ENCODE measurements around the gene FNDC8. TPM values are rescaled to one million over a fixed set of nuclear protein-coding genes. Genes with fewer than 3 reads are reported as not detected.
"Not testable (repeated sequence)": the region's sequence is repeated elsewhere in the genome, so short reads cannot be mapped to it uniquely, and the experiment has no call there.

Gene FNDC8
- total RNA-seq, 2 experiments from 2014 or later, result not detected

DNA sequence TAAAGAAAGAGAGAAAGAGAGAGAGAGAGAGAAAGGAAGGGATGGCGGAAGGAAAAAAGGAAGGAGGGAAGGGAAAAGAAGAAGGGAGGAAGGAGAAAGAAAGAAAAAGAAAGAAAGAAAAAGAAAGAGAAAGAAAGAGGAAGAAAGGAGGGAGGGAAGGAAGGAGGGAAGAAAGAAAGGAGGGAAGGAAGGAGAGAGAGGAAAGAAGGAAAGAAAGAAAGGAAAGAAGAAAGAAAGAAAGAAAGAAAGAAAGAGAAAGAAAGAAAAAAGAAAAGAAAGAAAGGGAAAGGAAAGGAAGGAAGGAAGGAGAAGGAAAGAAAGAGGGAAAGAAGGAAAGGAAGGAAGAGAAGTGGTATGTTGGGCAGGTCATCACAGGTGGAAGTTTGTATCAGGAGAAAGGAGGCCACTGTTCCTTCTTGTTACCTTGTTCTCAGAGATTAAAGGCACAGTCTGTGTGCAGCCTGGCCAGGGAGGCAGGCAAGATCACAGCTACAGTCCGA lies 53.5 kb downstream of the FNDC8 start:
- Mint-ChIP-seq H3K9me3 (peaks cover 3% of the 10 kb centered on the region), H3K4me1 (ENCODE audit: low read depth) (peaks cover 45% of the 10 kb centered on the region), H3K4me3 (no peak overlapping the region), H3K27me3 (no peaks in the 10 kb centered on the region), H3K36me3 (peaks cover 2% of the 10 kb centered on the region), H3K27ac (no peak overlapping the region)
- ChIA-PET POLR2A (no interaction called here), CTCF (interaction anchor here (0.6 to 0.7 kb wide), 2 partner anchors 9 to 55 kb away, joined by 3 read pairs; no protein-coding TSS in a partner anchor)
- DNase-seq, result no peak
- intact Hi-C loops (cut with micrococcal nuclease), result loop anchor here (5.0 kb wide), 1 partner anchor 137 kb away; no protein-coding TSS in a partner anchor

GRCh38 chr17:35175638-35176415 lies 54.4 kb downstream of the FNDC8 start:
- intact Hi-C loops (cut with micrococcal nuclease), result loop anchor here (2.0 kb wide), 1 partner anchor 37 kb away; no protein-coding TSS in a partner anchor
- Mint-ChIP-seq H3K36me3 (peaks cover 2% of the 10 kb centered on the region), H3K27me3 (no peaks in the 10 kb centered on the region), H3K9me3 (peaks cover 3% of the 10 kb centered on the region), H3K27ac (no peak overlapping the region), H3K4me3 (no peak overlapping the region), H3K4me1 (ENCODE audit: low read depth) (peaks cover 45% of the 10 kb centered on the region)
- no peak for DNase-seq
- POLR2A ChIA-PET, result no interaction called here
- CTCF ChIA-PET, result interaction anchor here (0.7 to 1.5 kb wide), 2 partner anchors 10 to 136 kb away, joined by 3 to 4 read pairs; no protein-coding TSS in a partner anchor

DNA sequence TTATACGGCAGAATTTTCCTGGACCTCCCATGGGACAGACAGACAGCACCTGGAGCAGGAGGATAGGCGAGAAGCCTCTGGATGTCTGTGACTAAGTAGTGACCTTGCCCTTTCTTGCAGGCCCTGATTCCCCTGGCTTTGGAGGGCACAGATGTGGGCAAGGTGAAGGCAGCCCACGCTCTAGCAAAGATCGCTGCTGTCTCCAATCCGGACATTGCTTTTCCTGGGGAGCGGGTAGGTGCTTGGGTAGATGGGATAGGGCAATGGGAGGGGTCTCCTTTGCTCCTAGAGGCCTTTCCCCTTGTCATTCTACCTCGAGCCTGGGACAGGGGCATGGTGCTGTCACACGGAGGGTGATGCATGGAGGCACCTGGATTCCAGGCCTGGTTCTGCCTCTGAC lies 55.5 kb downstream of the FNDC8 start:
- ChIA-PET CTCF (interaction anchor here (1.5 kb wide), 1 partner anchor 135 kb away, joined by 4 read pairs; no protein-coding TSS in a partner anchor), POLR2A (no interaction called here)
- H3K36me3 Mint-ChIP-seq, result peaks cover 2% of the 10 kb centered on the region
- intact Hi-C loops (cut with micrococcal nuclease), result loop anchor here (2.0 kb wide), 1 partner anchor 36 kb away; no protein-coding TSS in a partner anchor
- H3K4me3 Mint-ChIP-seq, result no peak overlapping the region
- H3K27ac Mint-ChIP-seq, result no peak overlapping the region
- H3K27me3 Mint-ChIP-seq, result no peaks in the 10 kb centered on the region
- H3K4me1 Mint-ChIP-seq (ENCODE audit: low read depth), result peaks cover 41% of the 10 kb centered on the region
- peaks cover 3% of the 10 kb centered on the region for H3K9me3 Mint-ChIP-seq
- no peak for DNase-seq

DNA sequence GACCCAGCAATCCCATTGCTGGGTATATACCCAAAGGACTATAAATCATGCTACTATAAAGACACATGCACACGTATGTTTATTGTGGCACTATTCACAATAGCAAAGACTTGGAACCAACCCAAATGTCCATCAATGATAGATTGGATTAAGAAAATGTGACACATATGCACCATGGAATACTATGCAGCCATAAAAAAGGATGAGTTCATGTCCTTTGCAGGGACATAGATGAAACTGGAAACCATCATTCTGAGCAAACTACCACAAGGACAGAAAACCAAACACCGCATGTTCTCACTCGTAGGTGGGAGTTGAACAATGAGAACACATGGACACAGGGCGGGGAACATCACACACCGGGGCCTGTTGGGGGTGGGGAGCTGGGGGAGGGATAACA lies 58.0 kb downstream of the FNDC8 start:
- DNase-seq; H3K4me3 Mint-ChIP-seq; CTCF ChIA-PET; H3K27me3 Mint-ChIP-seq; intact Hi-C loops (cut with micrococcal nuclease); H3K9me3 Mint-ChIP-seq; POLR2A ChIA-PET; H3K36me3 Mint-ChIP-seq: not testable (repeated sequence)
- Mint-ChIP-seq H3K4me1 (ENCODE audit: low read depth) (peaks cover 47% of the 10 kb centered on the region), H3K27ac (peak overlapping the region; percentile 15)

Other genes with a start within 250 kb of the FNDC8 start
- 1 to 10 TPM; 1.1 to 1.3 TPM for gene CCT6B, start 160.2 kb upstream of the FNDC8 start, total RNA-seq
- 10 to 100 TPM; 19.5 to 20.7 TPM for gene ZNF830, start 160.1 kb upstream of the FNDC8 start, total RNA-seq
- gene LIG3, start 141.1 kb upstream of the FNDC8 start, total RNA-seq, result 10 to 100 TPM; 48.3 to 48.7 TPM
- gene RFFL, start 57.9 kb upstream of the FNDC8 start, total RNA-seq, result 10 to 100 TPM; 30.5 to 32.8 TPM
- 10 to 100 TPM; 29.7 to 36.7 TPM for gene RAD51D, start 1.8 kb upstream of the FNDC8 start, total RNA-seq
- gene NLE1, start 20.7 kb downstream of the FNDC8 start, total RNA-seq, result 10 to 100 TPM; 29.9 to 31.4 TPM
- gene UNC45B, start 26.2 kb downstream of the FNDC8 start, total RNA-seq, result under 1 TPM; 0.05 to 0.07 TPM
- gene SLC35G3, start 72.8 kb downstream of the FNDC8 start, total RNA-seq, result not detected
- gene SLFN5, start 121.5 kb downstream of the FNDC8 start, total RNA-seq, result 10 to 100 TPM; 51.2 to 52.0 TPM